IMR-90 (cell line): Measurements from ENCODE around the gene SAMD11.

ENCODE experiments used
- CTCF ChIP-seq: conservative IDR thresholded peaks from 2 replicates; pipeline ENCODE4 v1.5.1; 2012; ENCODE audit warnings: mild to moderate bottlenecking, low read depth, low read length, improper control_type of control experiment
- ELK1 ChIP-seq: fragments of 150-350 bp; IDR thresholded peaks from 2 replicates; pipeline ENCODE4 v1.6.1; 2016; ENCODE audit warnings: low read depth, mild to moderate bottlenecking, low read length, moderate library complexity, borderline replicate concordance
- MAZ ChIP-seq: IDR thresholded peaks from 2 replicates; pipeline ENCODE4 v1.6.1; 2012; ENCODE audit warnings: low read depth, mild to moderate bottlenecking, low read length, improper control_type of control experiment, moderate library complexity, borderline replicate concordance
- MXI1 ChIP-seq: IDR thresholded peaks from 2 replicates; pipeline ENCODE4 v1.6.1; 2012; ENCODE audit warnings: low read depth, mild to moderate bottlenecking, low read length, moderate library complexity, borderline replicate concordance
- POLR2A ChIP-seq: IDR thresholded peaks from 2 replicates; pipeline ENCODE4 v1.6.1; 2012; ENCODE audit warnings: mild to moderate bottlenecking, low read depth, low read length
- USF2 ChIP-seq: fragments of 150-350 bp; IDR thresholded peaks from 2 replicates; pipeline ENCODE4 v1.6.1; 2017; ENCODE audit warnings: mild to moderate bottlenecking, antibody characterized with exemption, low read length, low read depth

- TF ChIP-seq CTCF (no peak), MXI1 (no peak), MAZ (no peak), POLR2A (no peak), USF2 (no peak), ELK1 (no peak)
Observed at GRCh38 chr1:905811-906599, 17.7 kb upstream of the SAMD11 start.
